ENCODE data around the gene RAD51B.

Gene RAD51B

DNA sequence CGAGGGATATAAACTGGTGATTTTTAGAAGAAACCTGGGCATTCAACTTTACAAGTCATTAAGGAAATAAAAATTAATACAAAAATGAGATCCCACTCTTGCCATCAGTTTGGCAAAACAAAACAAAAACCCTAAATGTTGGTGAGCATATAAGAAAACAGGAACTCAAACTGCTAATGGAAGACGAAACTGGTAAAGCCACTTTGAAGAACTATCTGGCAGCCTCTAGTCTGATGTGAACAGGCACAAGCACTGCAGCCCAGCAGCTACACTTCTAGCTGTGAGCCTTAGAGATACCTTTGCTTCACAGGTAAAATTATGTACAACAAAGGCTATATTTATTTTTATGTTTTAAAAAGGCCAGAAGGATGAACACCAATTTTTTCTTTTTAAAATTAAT lies 513.7 kb downstream of the RAD51B start:
- DNase-seq (ENCODE audit: low read depth): no peak

DNA sequence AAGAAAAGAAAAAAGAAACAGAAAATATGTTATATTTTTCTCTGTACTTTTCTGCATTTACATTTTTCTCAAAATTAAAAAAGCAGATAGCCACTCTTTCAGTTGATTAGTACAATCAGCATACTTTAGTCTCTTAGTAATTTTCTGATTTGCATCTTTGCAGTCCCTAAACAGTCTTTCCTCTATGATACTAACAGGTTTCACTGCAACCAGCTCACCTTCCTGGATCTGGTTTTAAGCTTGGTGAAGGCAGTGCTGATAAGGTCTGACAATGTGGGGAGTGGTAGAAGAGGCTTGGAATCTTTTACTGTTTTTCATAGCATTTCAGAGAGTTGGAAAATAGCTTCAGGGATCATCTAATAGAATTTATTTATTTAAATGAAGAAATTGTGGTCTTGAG lies 515.7 kb downstream of the RAD51B start:
- no peak for DNase-seq (ENCODE audit: low read depth)

DNA sequence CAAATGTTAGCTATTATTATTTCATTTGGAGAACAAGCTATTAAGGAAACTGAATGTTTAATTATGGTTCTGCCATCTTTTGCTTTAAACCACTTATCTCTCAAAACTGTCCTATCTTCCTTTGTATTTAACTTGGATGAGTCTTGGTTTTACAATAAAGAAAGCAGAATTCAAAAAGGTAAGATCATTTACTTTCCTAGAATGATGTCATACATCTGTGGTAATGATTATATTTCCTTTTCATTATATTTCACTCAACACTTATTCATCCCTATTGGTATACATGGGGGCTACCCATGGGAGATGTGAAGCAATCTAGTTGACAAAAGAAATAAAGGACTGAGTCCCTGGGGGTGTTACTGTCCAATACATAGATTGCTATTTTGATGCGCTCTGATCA lies 516.6 kb downstream of the RAD51B start:
- DNase-seq (ENCODE audit: low read depth): no peak

DNA sequence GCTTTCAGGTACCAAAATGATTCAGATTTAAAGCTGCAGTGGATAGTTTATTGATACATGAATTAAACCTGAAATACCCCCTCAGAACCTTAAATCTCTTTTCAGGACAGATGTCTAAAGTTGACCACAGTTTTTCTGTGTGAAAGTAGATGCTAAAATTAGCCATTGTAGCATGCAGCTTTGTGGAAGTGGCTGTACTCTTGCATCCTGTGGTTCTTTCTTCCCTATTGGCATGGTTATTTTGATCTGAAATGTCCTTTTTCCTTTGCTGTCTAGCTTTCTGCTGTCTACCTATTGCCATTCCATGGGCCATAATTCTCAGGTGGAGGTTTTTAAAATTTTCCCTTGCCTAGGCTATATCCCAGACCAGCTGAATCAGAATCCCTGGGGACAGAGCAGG lies 517.7 kb downstream of the RAD51B start:
- no peak for DNase-seq (ENCODE audit: low read depth)

DNA sequence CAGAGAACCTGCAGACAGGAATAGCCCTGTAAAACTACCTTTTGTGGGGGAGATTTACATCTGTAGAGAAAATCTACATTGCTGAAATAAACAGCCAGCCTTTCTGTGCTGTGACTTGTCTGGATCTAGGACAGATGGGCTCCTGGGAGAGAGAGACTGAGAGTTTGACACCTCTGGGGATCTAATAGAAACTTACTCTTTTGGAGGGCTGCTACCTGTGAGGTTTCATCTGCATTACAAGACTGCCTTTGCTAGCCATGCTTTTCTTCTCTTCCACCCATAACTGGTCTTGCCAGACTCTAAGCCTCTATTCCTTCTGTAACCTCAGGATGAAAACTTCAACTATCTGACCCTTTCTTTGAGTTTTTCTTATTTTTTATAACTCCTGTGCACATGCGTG lies 520.7 kb downstream of the RAD51B start:
- DNase-seq (ENCODE audit: low read depth): no peak

DNA sequence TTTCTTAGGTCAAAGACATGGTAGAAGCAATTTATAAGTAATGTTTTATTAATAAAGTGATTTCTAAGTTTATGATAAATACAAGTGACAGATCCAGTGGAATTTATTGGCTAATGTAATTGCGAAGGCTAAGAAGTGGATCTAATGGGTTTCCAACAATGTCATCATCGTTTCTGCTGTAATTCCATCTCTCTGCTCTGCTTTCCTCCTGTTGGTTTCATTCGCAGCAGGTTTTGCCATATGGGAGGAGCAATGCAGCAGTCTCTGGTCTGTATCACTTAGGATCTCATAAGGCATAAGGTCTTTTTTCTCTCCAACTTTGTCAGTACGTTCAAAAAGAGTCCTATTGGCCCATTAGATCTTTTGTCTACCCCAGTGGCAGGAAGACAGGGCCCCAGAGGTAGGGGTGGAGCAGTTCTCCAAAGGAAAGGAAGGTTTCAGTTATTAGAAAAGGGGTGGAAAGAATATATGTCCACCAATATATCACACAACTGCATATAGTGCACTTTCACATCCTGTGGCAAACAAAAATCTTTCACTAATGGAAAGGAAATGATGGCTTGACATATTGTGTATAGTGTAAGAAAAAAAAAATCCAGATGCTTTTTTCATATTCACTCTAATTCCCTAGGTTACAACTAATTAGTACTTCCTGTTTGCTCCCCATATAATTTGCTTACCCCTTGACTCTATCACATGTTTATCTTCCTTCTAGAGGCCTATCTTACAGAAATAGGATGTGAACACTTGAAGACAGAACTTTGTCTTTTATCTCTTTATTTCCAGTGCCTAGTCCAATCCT lies 522.0 kb downstream of the RAD51B start:
- no peak for DNase-seq (ENCODE audit: low read depth)

DNA sequence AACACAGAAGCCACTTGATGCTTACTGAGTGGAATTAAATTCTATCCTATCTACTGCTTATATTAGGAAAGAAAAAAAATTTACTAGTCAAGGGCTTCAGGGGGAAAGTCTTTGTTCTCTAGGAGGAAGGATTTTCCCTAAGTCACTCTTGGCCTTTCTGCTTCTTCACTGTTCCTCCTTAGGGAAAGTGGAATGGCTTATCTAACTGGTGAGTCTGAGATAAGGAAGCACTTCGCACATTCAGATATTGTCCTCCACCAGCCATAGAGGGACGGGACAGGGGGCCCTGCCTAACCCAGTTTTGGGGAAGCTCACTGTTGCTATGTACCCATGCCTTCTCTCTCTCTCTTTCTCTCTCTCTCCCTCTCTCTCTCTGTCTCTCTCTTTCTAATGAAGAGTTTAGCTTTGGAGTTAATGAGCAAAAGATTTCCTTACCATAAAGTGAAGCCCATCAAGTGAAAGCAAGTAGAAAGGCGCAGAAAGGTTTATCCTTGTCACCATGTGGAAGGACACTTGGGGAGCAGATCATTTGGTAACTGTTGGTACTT lies 522.7 kb downstream of the RAD51B start:
- DNase-seq (ENCODE audit: low read depth): no peak

DNA sequence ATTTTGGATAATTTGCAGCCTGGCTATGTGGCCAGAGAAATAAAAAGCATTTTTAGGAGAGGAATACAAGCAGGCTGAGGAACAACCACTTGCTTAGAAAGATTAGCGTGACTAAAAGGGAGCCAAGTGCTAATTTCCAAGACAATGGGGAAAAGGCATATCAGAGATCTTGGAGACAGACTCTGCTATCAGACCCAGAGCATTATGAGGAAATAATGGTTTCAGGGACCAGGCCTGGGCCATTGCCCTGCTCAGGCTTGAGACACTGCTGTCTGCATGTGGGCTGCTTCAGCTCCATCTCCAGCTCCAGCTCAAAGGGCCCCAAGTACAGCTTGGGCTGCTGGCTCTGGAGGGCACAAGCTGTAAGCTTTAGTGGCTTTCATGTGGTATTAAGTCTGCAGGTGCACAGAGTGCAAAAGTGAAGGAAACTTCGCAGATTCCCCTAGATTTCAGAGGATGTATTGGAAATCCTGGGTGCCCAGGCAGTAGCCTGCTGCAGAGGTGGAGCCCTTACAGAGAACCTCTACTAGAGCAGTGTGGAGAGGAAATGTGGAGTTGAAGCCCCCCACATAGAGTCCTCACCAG lies 524.0 kb downstream of the RAD51B start:
- no peak for DNase-seq (ENCODE audit: low read depth)

DNA sequence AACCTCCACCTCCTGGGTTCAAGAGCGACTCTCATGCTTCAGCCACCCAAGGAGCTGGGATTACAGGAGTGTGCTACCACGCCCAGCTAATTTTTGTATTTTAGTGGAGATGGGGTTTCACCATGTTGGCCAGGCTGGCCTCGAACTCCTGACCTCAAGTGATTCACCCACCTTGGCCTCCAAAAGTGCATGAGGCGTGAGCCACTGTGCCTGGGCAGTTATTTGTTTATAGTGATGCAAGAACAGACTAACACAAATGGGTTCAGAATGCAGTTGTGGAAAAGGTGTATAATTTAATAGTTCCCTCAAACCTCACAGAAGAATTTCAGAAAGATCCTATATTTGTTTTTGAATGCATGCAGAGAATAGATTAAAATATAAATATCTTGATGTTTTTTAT lies 526.2 kb downstream of the RAD51B start:
- peak; percentile 59 for DNase-seq (ENCODE audit: low read depth)

DNA sequence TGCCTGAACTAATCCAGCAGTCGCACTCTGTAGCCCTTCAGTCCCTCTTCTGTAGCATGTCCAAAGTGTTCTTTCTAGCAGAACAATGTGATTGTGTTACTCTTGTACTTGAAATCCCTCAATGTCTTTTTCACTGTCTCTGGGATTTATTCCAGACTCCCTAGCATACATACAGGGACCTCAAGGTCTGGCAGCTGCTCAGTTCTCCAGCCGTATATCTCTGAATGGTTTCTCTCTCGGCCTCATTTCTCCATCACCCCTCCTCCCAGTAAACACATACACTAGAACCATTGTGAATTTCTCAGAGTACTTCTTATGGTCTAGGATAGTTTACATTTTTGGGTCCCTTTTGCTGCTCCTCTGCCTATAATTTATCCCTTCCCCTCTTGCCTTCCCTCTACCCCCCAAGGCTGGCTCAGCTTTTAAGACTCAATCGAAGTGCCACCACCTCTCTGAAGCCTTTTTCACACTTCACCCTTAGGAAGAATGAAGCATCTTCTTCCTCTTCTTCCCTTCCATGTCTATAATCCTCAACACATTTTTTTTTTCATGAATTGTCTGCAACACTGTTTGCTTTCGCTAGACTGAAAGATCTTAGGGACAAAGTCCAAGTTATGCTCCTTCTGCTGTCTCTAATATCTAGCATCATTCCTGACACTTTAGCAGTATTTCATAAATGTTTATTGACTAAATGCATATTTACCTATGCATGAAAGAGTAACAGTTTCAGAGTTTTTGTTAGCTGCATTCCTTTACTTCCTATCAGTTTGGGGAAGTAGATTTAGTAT lies 527.2 kb downstream of the RAD51B start:
- no peak for DNase-seq (ENCODE audit: low read depth)

DNA sequence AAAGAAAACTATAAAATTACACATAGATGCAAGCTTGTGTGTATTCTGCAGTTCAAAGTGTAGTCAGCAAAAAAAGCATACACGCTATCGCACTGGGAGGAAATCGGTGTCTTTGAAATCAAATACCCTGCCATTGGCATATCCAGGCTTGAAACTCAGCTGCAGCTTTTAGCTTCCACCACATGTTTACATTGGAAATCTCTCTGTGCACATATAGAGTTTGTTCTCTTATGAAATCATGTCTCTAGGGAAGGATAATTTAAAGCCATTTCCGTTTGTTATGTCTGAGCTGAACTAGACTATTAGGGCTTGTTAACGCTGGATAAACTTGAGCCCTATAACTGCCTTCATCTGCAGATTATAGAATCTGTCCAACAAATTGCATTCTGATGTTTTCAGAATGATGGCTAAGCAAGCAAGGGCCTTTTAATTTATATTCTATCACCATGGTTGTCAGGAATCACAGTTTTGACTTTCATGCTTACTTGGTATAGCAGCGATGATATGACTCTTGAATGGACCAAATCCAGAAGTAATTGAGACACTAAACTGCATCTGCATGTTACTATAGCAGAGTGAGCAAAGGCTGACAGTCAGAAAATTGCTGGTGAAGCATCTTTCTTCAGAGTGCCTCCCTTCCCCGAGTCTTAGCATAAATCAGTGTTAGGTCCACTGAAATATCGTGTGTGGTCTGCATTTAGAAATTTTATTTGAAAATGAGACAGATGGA lies 530.5 kb downstream of the RAD51B start:
- peak; percentile 69 for DNase-seq (ENCODE audit: low read depth)

DNA sequence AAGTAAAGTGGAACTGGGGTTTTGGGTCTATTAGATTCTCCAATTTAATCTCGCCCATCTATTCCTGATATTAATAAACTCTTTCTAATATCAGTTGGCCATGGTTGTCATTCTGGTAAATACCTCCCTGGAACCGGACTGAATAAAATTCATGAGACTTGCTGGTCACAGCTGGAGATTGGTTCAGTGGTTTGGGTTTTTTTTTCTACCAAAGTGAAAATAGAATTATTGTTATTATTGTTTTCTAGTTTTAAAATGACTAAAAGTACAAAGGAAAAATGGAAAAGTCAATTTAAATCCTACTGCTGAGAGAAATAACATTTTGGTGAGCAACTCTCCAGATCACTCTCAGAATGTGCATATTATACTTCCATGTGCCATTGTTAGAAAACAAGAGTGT lies 535.8 kb downstream of the RAD51B start:
- no peak for DNase-seq (ENCODE audit: low read depth)

DNA sequence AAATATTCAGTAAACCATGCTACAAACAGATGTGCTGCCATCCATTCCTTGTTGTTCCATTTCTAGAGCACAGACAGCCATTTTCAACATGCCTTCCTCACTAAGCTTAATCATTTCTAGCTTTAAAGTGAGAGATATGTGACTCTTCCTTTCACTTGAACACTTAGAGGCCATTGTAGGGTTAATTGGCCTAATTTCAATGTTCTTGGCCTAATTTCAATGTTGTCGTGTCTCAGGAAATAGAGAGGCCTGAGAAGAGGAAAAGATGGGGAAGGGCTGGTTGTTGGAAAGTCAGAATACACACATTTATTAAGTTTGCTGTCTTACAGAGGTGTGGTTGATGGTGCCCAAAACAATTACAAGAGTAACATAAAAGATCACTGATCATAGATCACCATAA lies 538.2 kb downstream of the RAD51B start:
- DNase-seq (ENCODE audit: low read depth): no peak

DNA sequence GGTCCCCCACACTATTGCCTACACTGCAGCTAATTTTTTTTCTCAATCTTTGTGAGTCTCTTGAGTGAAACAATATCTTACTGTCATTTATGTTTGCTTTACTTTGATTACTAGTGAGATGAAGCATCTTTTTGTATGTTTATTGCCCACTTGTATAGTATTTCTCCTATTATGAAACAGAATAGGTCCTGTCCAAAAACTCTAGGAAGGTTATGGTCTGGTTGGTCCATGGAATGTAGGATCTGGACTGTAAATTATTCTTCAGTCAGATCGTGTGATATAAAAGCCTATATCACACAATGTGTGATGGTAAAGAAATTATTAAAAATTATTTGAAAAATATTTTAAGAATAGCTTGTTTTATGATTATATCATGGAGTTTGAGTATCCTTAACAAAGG lies 538.9 kb downstream of the RAD51B start:
- DNase-seq (ENCODE audit: low read depth): no peak

DNA sequence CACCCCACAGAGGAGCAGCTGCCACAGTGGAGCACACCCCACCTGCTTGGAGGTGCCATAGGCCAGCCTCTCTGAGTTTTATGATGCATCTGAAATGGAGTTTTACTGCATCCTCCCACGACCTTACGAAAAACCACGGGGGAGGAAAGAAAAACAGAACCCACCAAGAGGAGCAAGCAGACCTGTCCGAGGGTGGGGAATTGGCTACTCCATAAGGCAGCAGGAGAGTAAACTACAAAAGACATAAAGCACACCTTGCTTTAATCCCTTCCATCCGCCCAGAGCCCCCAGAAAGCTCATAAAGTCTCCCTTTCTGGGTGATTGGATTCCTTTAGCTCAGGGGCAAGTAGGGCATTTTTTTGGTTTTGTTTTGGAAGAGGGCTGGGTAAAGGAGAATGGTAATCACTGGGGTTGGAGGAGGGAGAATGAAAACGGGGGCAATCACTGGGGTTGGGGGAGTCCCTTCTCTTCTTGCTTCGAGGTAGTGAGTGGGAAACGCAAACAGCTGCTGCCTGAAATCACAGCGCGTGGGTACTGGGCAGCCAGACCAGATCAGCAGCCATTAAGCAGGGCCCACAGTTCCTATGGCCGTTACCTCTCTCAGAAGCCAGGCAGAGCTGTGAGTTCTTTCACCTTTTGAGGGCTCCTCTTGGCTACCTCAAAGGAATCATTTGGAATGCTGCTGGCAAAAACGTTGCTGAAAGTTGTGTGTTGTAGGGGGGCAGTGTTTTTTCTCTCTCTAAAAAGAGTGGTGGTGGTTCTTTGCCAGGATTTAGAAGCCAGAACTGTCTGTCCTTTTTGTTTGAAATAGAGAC lies 539.6 kb downstream of the RAD51B start:
- no peak for DNase-seq (ENCODE audit: low read depth)

DNA sequence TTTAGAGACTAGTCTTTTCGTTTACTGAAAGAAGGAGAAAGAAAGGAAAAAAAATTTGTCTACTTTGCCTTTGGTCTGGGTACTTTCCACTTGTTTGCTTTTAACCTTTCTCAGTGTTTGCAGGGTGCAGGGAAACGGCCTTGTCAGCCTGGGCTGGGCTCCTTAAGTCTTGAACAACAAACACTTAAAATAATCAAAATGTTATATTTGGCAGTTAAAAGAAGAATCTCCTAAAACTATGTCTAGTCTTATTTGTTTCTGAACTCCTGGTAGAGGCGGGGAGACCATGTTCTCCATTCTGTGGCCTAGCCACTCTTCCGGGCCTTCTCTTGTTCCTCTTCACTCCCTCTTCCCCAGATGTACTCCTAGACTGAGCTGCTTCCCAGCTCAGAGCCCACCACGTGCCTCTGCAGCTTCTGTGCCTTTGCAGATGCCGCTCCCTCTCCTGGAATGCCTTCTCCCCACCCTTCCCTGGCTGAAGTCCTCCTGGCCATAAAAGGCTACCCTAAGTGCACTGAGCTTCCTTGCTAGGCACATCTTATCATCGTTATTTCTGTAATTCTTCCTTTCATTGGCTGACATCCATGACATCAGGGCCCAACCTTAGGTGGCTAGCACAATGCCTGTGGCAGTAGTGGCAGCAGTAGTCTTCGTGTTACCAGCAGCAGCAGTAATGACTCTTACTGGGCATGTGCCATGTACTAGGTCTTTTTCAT lies 540.4 kb downstream of the RAD51B start:
- peak; percentile 26 for DNase-seq (ENCODE audit: low read depth)

DNA sequence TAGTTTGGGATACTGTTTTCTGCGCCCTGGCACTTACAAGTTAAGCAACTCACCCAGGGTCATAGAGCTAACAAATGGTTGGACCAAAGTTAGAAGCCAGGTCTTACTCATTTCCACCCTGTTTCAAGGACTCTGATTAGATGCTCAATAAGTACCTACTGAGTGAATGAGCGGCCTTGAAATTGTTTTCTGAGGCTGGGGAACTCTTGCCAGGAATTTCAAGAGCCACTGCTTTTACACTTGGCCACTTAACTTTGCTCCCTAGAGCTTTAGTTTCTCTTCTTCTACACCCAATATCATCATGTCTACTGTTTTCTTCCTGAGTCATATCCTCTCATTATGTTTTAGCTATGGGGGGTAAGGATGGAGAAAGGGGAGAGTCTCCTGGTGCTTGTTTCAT lies 541.7 kb downstream of the RAD51B start:
- DNase-seq (ENCODE audit: low read depth): peak; percentile 77

DNA sequence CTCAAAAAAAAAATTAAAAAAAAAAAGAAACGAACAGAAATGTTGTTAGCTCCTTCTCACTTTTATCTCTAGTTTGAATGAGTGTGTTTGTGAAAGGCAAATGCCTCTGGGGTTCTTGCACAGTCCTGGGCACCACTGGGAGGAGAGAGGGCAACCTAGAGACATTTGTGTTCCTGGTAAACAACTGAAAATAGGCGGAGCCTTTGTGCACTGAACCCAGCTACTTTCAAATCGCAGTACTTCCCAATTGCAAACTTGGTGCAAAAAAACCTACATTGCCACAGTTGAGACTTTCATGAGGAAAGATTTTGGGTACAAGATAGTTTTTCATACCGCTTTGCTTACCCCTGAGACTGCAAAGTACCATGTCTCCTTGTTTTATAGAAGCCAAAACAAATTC lies 543.3 kb downstream of the RAD51B start:
- DNase-seq (ENCODE audit: low read depth): no peak

DNA sequence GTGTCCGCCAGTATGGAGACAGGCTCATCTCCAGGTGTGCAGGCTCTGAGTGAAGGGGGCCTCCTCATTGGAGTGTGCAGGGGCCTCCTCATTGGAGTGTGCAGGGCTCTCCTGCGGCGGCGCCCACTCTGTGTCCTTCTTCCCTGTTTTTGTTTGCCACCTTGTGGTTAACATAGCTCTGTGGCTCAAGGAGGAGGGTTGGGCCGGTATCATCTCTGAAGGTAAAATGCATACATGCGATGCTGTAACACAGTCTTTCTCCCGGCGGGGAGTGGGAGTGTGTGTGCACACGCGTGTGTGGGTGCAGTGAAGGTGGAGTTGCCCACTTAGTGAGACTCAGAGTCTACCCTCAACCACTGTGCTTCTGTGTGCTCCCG lies 543.9 kb downstream of the RAD51B start:
- DNase-seq (ENCODE audit: low read depth): no peak

DNA sequence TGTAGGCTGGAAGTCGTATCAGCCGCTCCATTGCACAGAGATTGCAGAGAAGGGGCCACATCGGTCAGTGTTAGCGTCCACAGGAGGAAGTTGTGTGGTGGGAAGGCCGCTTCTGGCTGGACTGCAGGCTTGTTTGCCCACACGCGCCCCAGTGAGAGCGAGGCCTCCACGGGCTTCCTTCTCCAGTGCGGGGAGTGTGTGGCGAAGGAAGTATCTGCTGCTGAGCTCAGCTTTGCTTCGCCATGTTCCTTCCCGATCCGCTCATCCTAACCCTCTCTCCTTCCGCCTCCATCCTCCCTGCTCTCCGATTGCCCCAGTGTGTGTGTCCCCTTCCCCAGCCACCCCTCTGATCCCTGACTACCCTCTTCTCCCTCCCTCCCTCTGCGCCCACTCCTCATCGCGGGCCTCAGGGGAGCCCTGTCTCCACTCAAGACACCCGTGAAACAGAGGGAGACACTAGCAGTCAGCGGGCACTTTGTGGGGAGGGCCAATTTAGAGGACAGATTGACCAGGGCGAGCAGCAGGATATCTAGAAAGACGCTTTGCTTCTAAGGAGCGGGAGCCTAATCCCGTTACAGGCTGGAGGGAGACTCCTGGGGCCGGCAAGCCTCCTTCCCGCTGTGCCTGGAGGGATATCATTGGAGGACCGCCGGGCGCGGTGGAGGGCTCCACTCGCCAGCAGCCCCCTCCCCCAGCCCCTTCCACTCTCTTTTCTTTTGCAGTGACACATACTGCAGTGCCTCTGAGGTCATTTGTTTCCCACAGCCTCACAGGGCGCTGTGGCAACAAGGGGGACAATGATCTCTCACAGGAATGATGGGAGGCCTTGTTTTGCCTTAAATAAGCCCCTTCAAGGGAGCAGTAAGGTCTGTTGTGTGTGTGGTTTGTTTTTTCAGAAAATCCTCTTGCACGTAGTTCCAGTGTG lies 544.5 kb downstream of the RAD51B start:
- peak; percentile 65 for DNase-seq (ENCODE audit: low read depth)

Data from iris pigment epithelial cell (primary cell).